ENCODE results near the gene KCNQ1.

Gene KCNQ1

GRCh38 chr11:2665526-2666400 is 221.0 kb downstream of the KCNQ1 start:
- no peak for DNase-seq (ENCODE audit: low read depth in 2 of 2)

GRCh38 chr11:2666401-2666741 is 221.6 kb downstream of the KCNQ1 start:
- no peak for DNase-seq (ENCODE audit: low read depth in 2 of 2)

GRCh38 chr11:2666828-2667570 is 222.2 kb downstream of the KCNQ1 start:
- DNase-seq (ENCODE audit: low read depth in 2 of 2): no peak

- no peak for DNase-seq (ENCODE audit: low read depth in 2 of 2)
Measured at GRCh38 chr11:2667940-2668339, 223.1 kb downstream of the KCNQ1 start.

GRCh38 chr11:2668876-2669275 is 224.1 kb downstream of the KCNQ1 start:
- DNase-seq (ENCODE audit: low read depth in 2 of 2): no peak

GRCh38 chr11:2669634-2670469 is 225.0 kb downstream of the KCNQ1 start:
- DNase-seq (ENCODE audit: low read depth in 2 of 2): no peak

- DNase-seq (ENCODE audit: low read depth in 2 of 2): no peak
Measured at GRCh38 chr11:2670541-2671100, 225.8 kb downstream of the KCNQ1 start.

GRCh38 chr11:2671748-2672147 is 226.9 kb downstream of the KCNQ1 start:
- DNase-seq (ENCODE audit: low read depth in 2 of 2): no peak

GRCh38 chr11:2672553-2673249 is 227.9 kb downstream of the KCNQ1 start:
- no peak for DNase-seq (ENCODE audit: low read depth in 2 of 2)

GRCh38 chr11:2673250-2673610 is 228.4 kb downstream of the KCNQ1 start:
- DNase-seq (ENCODE audit: low read depth in 2 of 2): no peak

- DNase-seq (ENCODE audit: low read depth in 2 of 2): no peak
Measured at GRCh38 chr11:2673871-2674471, 229.2 kb downstream of the KCNQ1 start.

GRCh38 chr11:2674658-2675131 is 229.9 kb downstream of the KCNQ1 start:
- no peak for DNase-seq (ENCODE audit: low read depth in 2 of 2)

GRCh38 chr11:2675540-2675939 is 230.7 kb downstream of the KCNQ1 start:
- DNase-seq (ENCODE audit: low read depth in 2 of 2): no peak

- no peak for DNase-seq (ENCODE audit: low read depth in 2 of 2)
Measured at GRCh38 chr11:2677127-2677526, 232.3 kb downstream of the KCNQ1 start.

GRCh38 chr11:2678396-2678795 is 233.6 kb downstream of the KCNQ1 start:
- no peak for DNase-seq (ENCODE audit: low read depth in 2 of 2)

GRCh38 chr11:2679011-2679676 is 234.3 kb downstream of the KCNQ1 start:
- DNase-seq (ENCODE audit: low read depth in 2 of 2): no peak

GRCh38 chr11:2681408-2682145 is 236.8 kb downstream of the KCNQ1 start:
- no peak for DNase-seq (ENCODE audit: low read depth in 2 of 2)

GRCh38 chr11:2683806-2684205 is 239.0 kb downstream of the KCNQ1 start:
- no peak for DNase-seq (ENCODE audit: low read depth in 2 of 2)

GRCh38 chr11:2684581-2684980 is 239.8 kb downstream of the KCNQ1 start:
- DNase-seq (ENCODE audit: low read depth in 2 of 2): no peak

GRCh38 chr11:2685051-2685450 is 240.2 kb downstream of the KCNQ1 start:
- no peak for DNase-seq (ENCODE audit: low read depth in 2 of 2)

Data from stimulated activated CD4-positive, alpha-beta T cell treated with anti-CD3 and anti-CD28 coated beads, Interleukin-4, amount 100 ng/mL, for 48 hours (primary cell).